Glomerular visceral epithelial cell (primary cell): ENCODE results near the gene ITPR3.

Source experiments
- DNase-seq: peaks from one replicate; pipeline ENCODE4 v3.0.0-alpha.2; 2016; ENCODE audit errors: extremely low spot score

The ITPR3 gene

GRCh38 chr6:33719326-33719987 lies 98.3 kb downstream of the ITPR3 start:
- no peak for DNase-seq

- DNase-seq, result no peak
These were observed 99.9 kb downstream of the ITPR3 start for GRCh38 chr6:33720998-33721397.

GRCh38 chr6:33721508-33721907 lies 100.4 kb downstream of the ITPR3 start:
- no peak for DNase-seq

GRCh38 chr6:33722103-33722623 lies 101.0 kb downstream of the ITPR3 start:
- no peak for DNase-seq

GRCh38 chr6:33723371-33724085 lies 102.4 kb downstream of the ITPR3 start:
- no peak for DNase-seq

- DNase-seq, result no peak
These were observed 103.2 kb downstream of the ITPR3 start for GRCh38 chr6:33724102-33725023.

GRCh38 chr6:33725222-33725621 lies 104.1 kb downstream of the ITPR3 start:
- no peak for DNase-seq

GRCh38 chr6:33725891-33726673 lies 105.0 kb downstream of the ITPR3 start:
- no peak for DNase-seq

GRCh38 chr6:33726696-33727095 lies 105.6 kb downstream of the ITPR3 start:
- no peak for DNase-seq

GRCh38 chr6:33727126-33727525 lies 106.0 kb downstream of the ITPR3 start:
- no peak for DNase-seq

GRCh38 chr6:33727932-33728331 lies 106.8 kb downstream of the ITPR3 start:
- DNase-seq, result no peak

GRCh38 chr6:33728438-33728837 lies 107.3 kb downstream of the ITPR3 start:
- DNase-seq, result no peak

- DNase-seq, result no peak
These were observed 107.9 kb downstream of the ITPR3 start for GRCh38 chr6:33729059-33729458.

- no peak for DNase-seq
These were observed 109.5 kb downstream of the ITPR3 start for GRCh38 chr6:33730611-33731010.

GRCh38 chr6:33731035-33731434 lies 109.9 kb downstream of the ITPR3 start:
- no peak for DNase-seq

GRCh38 chr6:33731751-33732282 lies 110.7 kb downstream of the ITPR3 start:
- DNase-seq, result no peak

GRCh38 chr6:33732385-33732784 lies 111.3 kb downstream of the ITPR3 start:
- no peak for DNase-seq

GRCh38 chr6:33732817-33733708 lies 111.9 kb downstream of the ITPR3 start:
- no peak for DNase-seq

- DNase-seq, result no peak
These were observed 112.5 kb downstream of the ITPR3 start for GRCh38 chr6:33733709-33734007.

- no peak for DNase-seq
These were observed 114.1 kb downstream of the ITPR3 start for GRCh38 chr6:33735216-33735615.
